Fibroblast of pulmonary artery (primary cell): ENCODE data around the gene EIF2B4.
A peak's percentile ranks its signal among the peaks of the same experiment; 100 is the strongest.

Experiments
- DNase-seq: peaks from one replicate; pipeline ENCODE4 v3.0.0-alpha.2; 2010; ENCODE audit warnings: low read depth
- H3K4me3 ChIP-seq: replicated peaks from 2 replicates; pipeline ENCODE4 v1.5.1; 2011; ENCODE audit warnings: low read depth, mild to moderate bottlenecking, control low read depth, low read length, moderate library complexity
- TF ChIP-seq, protein P1 (sequence below): IDR thresholded peaks from 2 replicates; pipeline ENCODE4 v1.5.1; 2011; ENCODE audit warnings: mild to moderate bottlenecking, control low read depth, low read length, inconsistent platforms; ENCODE audit errors: missing control alignments

The EIF2B4 gene

DNA sequence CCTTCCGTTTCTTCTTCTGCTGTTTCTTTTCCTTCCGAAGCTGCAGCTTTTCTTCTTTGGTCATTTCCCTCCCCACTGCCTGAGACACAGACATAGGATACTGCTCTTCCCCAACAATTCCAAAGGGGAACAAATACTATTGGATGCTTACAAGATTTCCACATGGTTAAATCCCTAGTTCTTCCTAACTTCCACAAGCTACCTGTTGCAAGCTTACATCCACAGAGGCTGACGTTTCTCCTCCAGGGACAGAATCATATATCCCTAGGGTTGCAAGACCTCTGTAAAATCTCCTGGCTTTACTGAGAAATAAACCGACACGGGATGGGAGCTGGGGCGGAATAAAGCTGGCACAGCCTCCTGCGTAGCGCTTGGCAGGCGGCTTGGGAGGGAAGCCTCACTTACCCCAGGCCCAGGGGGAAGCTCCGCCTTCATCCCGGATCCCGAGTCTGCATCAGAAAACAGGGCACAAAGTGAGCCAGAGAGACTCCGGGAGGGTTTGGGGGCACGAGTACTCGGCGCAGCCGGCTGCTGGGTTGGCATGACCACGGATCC, 590 bp downstream of the EIF2B4 start:
- TF ChIP-seq, protein P1, sequence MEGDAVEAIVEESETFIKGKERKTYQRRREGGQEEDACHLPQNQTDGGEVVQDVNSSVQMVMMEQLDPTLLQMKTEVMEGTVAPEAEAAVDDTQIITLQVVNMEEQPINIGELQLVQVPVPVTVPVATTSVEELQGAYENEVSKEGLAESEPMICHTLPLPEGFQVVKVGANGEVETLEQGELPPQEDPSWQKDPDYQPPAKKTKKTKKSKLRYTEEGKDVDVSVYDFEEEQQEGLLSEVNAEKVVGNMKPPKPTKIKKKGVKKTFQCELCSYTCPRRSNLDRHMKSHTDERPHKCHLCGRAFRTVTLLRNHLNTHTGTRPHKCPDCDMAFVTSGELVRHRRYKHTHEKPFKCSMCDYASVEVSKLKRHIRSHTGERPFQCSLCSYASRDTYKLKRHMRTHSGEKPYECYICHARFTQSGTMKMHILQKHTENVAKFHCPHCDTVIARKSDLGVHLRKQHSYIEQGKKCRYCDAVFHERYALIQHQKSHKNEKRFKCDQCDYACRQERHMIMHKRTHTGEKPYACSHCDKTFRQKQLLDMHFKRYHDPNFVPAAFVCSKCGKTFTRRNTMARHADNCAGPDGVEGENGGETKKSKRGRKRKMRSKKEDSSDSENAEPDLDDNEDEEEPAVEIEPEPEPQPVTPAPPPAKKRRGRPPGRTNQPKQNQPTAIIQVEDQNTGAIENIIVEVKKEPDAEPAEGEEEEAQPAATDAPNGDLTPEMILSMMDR, result no peak
- peak overlapping the region; percentile 96 for H3K4me3 ChIP-seq
- DNase-seq, result peak; percentile 63

DNA sequence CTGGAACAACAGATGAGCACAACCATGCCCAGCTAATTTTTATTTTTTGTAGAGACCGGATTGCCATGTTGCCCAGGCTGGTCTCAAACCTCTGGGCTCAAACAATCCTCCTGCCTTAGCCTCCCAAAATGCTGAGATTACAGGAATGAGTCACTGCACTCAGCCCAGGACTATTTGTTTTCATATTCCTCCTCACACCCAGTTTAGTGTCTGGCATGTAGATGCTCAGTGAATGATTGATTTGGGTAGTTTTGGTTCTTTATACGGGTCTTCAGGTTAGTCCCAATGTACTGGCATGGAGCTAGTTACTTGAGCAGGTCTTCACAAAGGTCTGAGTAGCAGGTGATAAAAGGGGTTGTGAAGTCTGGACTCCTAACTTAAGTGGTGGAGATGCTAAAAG, 6.2 kb downstream of the EIF2B4 start:
- TF ChIP-seq, protein P1, result no peak
- no peak for DNase-seq
- no peak overlapping the region for H3K4me3 ChIP-seq

DNA sequence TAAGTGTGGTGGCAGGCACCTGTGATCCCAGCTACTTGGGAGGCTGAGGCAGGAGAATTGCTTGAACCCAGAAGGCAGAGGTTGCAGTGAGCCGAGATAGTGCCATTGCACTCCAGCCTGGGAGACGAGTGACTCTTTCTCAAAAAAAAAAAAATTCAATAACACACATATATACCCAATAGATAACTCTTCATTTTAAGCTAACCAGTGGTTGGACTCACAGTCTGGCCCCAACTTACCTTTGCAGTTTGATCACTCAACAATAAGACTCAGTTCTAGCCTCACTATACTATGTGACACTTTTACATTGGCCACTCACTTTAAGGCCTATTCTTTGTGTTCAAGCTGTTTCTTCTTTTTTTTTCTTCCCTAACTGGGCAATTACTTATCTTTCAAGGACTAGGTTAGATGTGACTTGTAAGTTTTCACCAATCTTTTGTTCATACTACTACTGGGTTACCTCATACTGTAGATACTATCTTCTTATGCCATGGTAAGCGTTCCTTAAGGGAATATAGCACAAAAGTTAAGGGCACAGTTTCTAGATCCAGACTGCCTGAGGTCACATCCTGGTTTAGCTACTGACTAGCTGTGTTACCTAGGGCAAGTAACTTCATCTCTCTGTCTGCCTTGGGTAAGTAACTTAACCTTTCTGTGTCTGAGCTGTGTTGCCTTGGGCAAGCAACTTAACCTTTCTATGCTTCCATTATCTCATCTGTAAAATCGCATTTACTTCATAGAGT, 7.3 kb downstream of the EIF2B4 start:
- no peak for DNase-seq
- H3K4me3 ChIP-seq, result no peak overlapping the region
- TF ChIP-seq, protein P1, result no peak

DNA sequence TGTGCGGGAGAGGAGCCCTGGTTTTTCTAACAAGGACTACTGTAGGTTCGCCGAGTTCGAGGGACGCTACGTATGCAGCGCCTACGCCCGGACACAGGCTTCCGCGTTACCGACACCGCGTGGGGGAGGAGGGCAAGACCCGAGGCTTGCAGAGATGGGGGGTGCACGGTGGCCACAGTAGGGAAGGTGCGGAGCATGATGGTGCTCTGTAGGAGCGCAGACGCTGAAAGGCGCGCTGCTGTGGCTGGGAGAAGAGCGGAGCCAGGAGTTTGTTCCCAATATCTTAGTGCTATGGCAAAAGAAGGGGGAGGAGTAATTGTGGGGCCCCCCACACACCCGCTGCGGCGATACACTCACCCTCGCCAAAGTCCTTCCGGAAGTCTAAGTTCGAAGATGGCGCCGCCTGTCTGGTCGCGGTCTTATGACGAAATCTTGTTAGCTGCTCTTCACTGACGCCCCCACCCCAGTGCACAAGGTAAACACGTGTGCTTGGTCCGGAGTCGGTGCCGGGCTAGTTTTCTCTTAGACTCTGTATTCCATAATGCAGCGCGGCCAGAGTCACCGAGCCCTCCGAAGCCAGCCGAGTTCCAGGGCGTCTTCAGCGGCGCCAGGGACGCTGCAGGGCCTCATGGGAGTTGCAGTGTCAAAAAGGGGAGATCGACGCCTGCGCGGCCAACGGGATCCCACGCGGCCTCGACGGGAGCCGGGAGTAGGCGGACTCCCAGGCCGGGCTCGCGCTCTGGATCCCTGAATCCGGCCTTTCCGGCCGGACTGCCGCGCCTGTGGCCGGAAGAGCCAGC, 13.6 kb downstream of the EIF2B4 start, which contains the start of gene GTF3C2:
Gene GTF3C2, minus strand, starts transcription at position 383 of the 800 bp plus-strand sequence. CDS start 13,210 bp downstream, outside the sequence.
- TF ChIP-seq, protein P1, result no peak
- peak within 1 kb of the TSS; percentile 83 for H3K4me3 ChIP-seq
- DNase-seq, result peak; percentile 98

DNA sequence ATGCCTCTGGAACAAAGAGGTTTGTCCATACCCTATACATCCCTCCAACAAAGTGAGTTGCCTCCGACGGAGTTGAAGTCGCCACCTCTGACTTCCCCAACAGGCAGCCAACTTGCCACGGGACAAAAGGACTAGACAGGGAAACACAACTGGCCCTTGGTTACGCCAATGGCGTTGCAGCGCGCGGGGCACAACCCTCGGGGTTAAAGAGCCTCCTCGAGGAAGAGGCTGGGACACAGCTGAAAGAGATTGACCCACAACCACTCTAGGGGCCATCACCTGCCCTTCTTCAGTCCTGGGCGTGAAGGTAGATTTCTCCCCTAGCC, 14.1 kb downstream of the EIF2B4 start:
- TF ChIP-seq, protein P1, result no peak
- peak; percentile 61 for DNase-seq
- H3K4me3 ChIP-seq, result peak overlapping the region; percentile 83

DNA sequence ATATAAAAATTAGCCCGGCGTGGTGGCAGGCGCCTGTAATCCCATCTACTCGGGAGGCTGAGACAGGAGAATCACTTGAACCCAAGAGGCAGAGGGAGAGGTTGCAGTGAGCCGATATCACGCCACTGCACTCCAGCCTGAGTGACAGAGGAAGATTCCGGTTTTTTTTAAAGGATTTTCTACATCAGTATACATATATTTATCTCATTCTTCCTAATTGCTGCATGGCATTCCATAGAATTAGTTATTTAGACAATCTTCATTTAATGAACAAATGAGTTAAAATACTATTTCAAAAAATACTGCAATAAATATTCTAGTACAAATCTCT, 15.6 kb downstream of the EIF2B4 start:
- H3K4me3 ChIP-seq, result no peak overlapping the region
- no peak for DNase-seq
- TF ChIP-seq, protein P1, result no peak
